ENCODE data around the gene BCL2L14. TPM values are rescaled to one million over a fixed set of nuclear protein-coding genes. Genes with fewer than 3 reads are reported as not detected.

The BCL2L14 gene
- total RNA-seq, 1 donor from 2014 or later, result not detected

Other genes with a start within 250 kb of the BCL2L14 start
- gene LRP6, start 196.1 kb downstream of the BCL2L14 start, total RNA-seq, result 36.3 TPM